HCT116 (cell line): Measurements from ENCODE around the gene REEP3. TPM values are rescaled to one million over a fixed set of nuclear protein-coding genes. Genes with fewer than 3 reads are reported as not detected.

Source experiments
- ATAC-seq: fragments of 200-7000 bp; cut with Tn5 transposase; 2 replicates; pipeline ENCODE4 v1.9.1; 2020; ENCODE audit warnings: mild to moderate bottlenecking, moderate library complexity
- BruUV-seq: library from RNA; stranded (reverse); fragments of 400-500 nt; replicated peaks from 2 replicates; lab custom pipeline; 2021; lab: Mats Ljungman, UMichigan
- CTCF ChIA-PET: fragments of 300-600 bp; sonication (Branson Sonifier 250); formaldehyde crosslinking; loops from one replicate; lab custom pipeline; 2021; ENCODE audit warnings: antibody characterized with exemption; lab: Charles Lee
- POLR2A ChIA-PET: fragments of 300-600, 350-600 bp; sonication (Branson Sonifier 250); formaldehyde crosslinking; loops from one replicate; lab custom pipeline; 2021; ENCODE audit warnings: antibody characterized with exemption; lab: Charles Lee
- RAD21 ChIA-PET, 2 experiments: fragments of 300-600 bp; sonication (Branson Sonifier 250); formaldehyde crosslinking; loops; one replicate each; lab custom pipeline; 2023; ENCODE audit warnings: low total read pairs in 2 of 2; ENCODE audit not compliant: uncharacterized antibody in 2 of 2, unreplicated experiment in 2 of 2, low non-redundant PET in 1 of 2; lab: Charles Lee
- DNase-seq: peaks from one replicate; pipeline ENCODE4 v3.0.0-alpha.2; 2010; ENCODE audit warnings: low read depth, low spot score
- H2AFZ ChIP-seq: fragments of 200-600 bp; shearing (Covaris generic), sonication (generic); 2 replicates; pipeline ENCODE4 v1.6.1; 2017; ENCODE audit warnings: low read depth, mixed run types, mixed read lengths, antibody characterized with exemption, low read length; ENCODE audit not compliant: poor library complexity, severe bottlenecking
- H3K27ac ChIP-seq: 2 replicates; pipeline ENCODE4 v1.5.1; 2012; ENCODE audit warnings: low read depth, low read length
- H3K27me3 ChIP-seq: fragments of 200-600 bp; sonication (generic); 2 replicates; pipeline ENCODE4 v1.6.1; 2016; ENCODE audit warnings: mixed run types, low read length, mixed read lengths; ENCODE audit not compliant: insufficient read depth
- H3K36me3 ChIP-seq, 2 experiments: fragments of 200-500 bp in 1 of 2; fragments of 200-600 bp in 1 of 2; sonication (Bioruptor generic) in 1 of 2; sonication (generic) in 1 of 2; 2 replicates each; pipeline versions ENCODE4 v1.5.1 to v1.6.1; 2014 to 2016; ENCODE audit warnings: low read length in 2 of 2, inconsistent platforms in 1 of 2, mixed read lengths in 1 of 2, mixed run types in 1 of 2; ENCODE audit not compliant: insufficient read depth in 2 of 2, control insufficient read depth in 1 of 2
- H3K4me1 ChIP-seq, 2 experiments: fragments of 200-600 bp in 1 of 2; sonication (generic) in 1 of 2; 2 replicates each; pipeline versions ENCODE4 v1.5.1 to v1.6.1; 2012 to 2017; ENCODE audit warnings: low read length in 2 of 2, inconsistent platforms in 1 of 2, mild to moderate bottlenecking in 1 of 2, mixed read lengths in 1 of 2, mixed run types in 1 of 2, moderate library complexity in 1 of 2; ENCODE audit not compliant: insufficient read depth in 2 of 2, control insufficient read depth in 1 of 2
- H3K4me2 ChIP-seq: fragments of 200-600 bp; sonication (generic); 2 replicates; pipeline ENCODE4 v1.6.1; 2017; ENCODE audit warnings: mixed run types, low read length, mixed read lengths
- H3K4me3 ChIP-seq, 2 experiments: fragments of 200-600 bp in 1 of 2; sonication (generic) in 1 of 2; replicated peaks in 1 of 2; 2 replicates each; pipeline ENCODE4 v1.5.1; 2011 to 2016; ENCODE audit warnings: low read length in 2 of 2, control low read depth in 1 of 2, low read depth in 1 of 2, mild to moderate bottlenecking in 1 of 2, mixed read lengths in 1 of 2, mixed run types in 1 of 2
- H3K79me2 ChIP-seq: fragments of 200-600 bp; sonication (generic); 2 replicates; pipeline ENCODE4 v1.6.1; 2017; ENCODE audit warnings: mild to moderate bottlenecking, mixed run types, low read length, moderate library complexity, mixed read lengths; ENCODE audit not compliant: insufficient read depth
- H3K9ac ChIP-seq: fragments of 200-600 bp; sonication (generic); 2 replicates; pipeline ENCODE4 v1.6.1; 2016; ENCODE audit warnings: low read length, mixed read lengths
- H3K9me2 ChIP-seq: fragments of 200-600 bp; sonication (generic), shearing (Covaris generic); 2 replicates; pipeline ENCODE4 v1.6.1; 2017; ENCODE audit warnings: mixed run types, mild to moderate bottlenecking, moderate library complexity; ENCODE audit not compliant: insufficient read depth
- H3K9me3 ChIP-seq, 2 experiments: fragments of 200-500 bp in 1 of 2; fragments of 200-600 bp in 1 of 2; sonication (Bioruptor generic) in 1 of 2; sonication (generic) in 1 of 2; 2 replicates each; pipeline ENCODE4 v1.6.1; 2014 to 2017; ENCODE audit warnings: low read length in 2 of 2, mixed read lengths in 2 of 2, inconsistent platforms in 1 of 2, low read depth in 1 of 2, mild to moderate bottlenecking in 1 of 2, mixed run types in 1 of 2, moderate library complexity in 1 of 2; ENCODE audit not compliant: control insufficient read depth in 1 of 2, insufficient read depth in 1 of 2
- H4K20me1 ChIP-seq: fragments of 200-600 bp; sonication (generic), shearing (Covaris generic); 2 replicates; pipeline ENCODE4 v1.6.1; 2017; ENCODE audit warnings: mixed run types, mild to moderate bottlenecking, moderate library complexity; ENCODE audit not compliant: insufficient read depth
- ATF3 ChIP-seq: IDR thresholded peaks from 2 replicates; pipeline ENCODE4 v1.6.1; 2012
- CEBPB ChIP-seq: IDR thresholded peaks from 2 replicates; pipeline ENCODE4 v1.6.1; 2012; ENCODE audit warnings: low read depth
- CTCF ChIP-seq, 3 experiments: fragments of 200-600 bp in 1 of 3; sonication (generic) in 1 of 3; IDR thresholded peaks in 2 of 3; conservative IDR thresholded peaks in 1 of 3; 2 replicates each; pipeline ENCODE4 v1.5.1; 2012 to 2017; ENCODE audit warnings: low read depth in 2 of 3, low read length in 2 of 3, antibody characterized with exemption in 1 of 3, borderline replicate concordance in 1 of 3, control low read depth in 1 of 3, mild to moderate bottlenecking in 1 of 3, mixed read lengths in 1 of 3, mixed run types in 1 of 3, moderate library complexity in 1 of 3; ENCODE audit not compliant: insufficient read depth in 1 of 3
- EGR1 ChIP-seq: IDR thresholded peaks from 2 replicates; pipeline ENCODE4 v1.6.1; 2012; ENCODE audit warnings: low read depth
- EZH2 ChIP-seq: fragments of 200-600 bp; sonication (generic); IDR thresholded peaks from 2 replicates; pipeline ENCODE4 v1.6.1; 2017; ENCODE audit warnings: antibody characterized with exemption, mixed run types
- FOSL1 ChIP-seq: IDR thresholded peaks from 2 replicates; pipeline ENCODE4 v1.6.1; 2012; ENCODE audit warnings: low read depth
- POLR2A ChIP-seq: IDR thresholded peaks from 2 replicates; pipeline ENCODE4 v1.7.0; 2011; ENCODE audit warnings: borderline replicate concordance; ENCODE audit not compliant: insufficient read depth, insufficient read length; ENCODE audit errors: extremely low read depth
- POLR2AphosphoS5 ChIP-seq: IDR thresholded peaks from 2 replicates; pipeline ENCODE4 v1.6.1; 2011; ENCODE audit warnings: mild to moderate bottlenecking, low read depth, low read length, moderate library complexity
- REST ChIP-seq: IDR thresholded peaks from 2 replicates; pipeline ENCODE4 v1.6.1; 2012; ENCODE audit warnings: low read depth
- SIN3A ChIP-seq: IDR thresholded peaks from 2 replicates; pipeline ENCODE4 v1.6.1; 2012; ENCODE audit warnings: low read depth
- SRF ChIP-seq: IDR thresholded peaks from 2 replicates; pipeline ENCODE4 v1.6.1; 2012; ENCODE audit warnings: low read depth
- ZBTB33 ChIP-seq: IDR thresholded peaks from 2 replicates; pipeline ENCODE4 v1.6.1; 2011; ENCODE audit warnings: mild to moderate bottlenecking, low read length, moderate library complexity; ENCODE audit not compliant: insufficient replicate concordance; ENCODE audit errors: extremely low read depth
- ZFX ChIP-seq: fragments of 450-650 bp; IDR thresholded peaks from 2 replicates; pipeline ENCODE4 v1.6.1; 2017
- ZNF274 ChIP-seq: fragments of 200-500 bp; sonication (Bioruptor generic); IDR thresholded peaks from 2 replicates; pipeline ENCODE4 v1.6.1; 2014; ENCODE audit warnings: mild to moderate bottlenecking, low read depth, low read length, inconsistent platforms
- intact Hi-C: fragments of 100-400 bp; cut with micrococcal nuclease; formaldehyde crosslinking; loops from 2 replicates; pipeline ENCODE4 v1.10.0; 2022
- total RNA-seq: library from RNA; stranded (reverse); gene quantifications from one replicate; pipeline ENCODE4 v1.2.1, GENCODE V29; 2021; ENCODE audit not compliant: unreplicated experiment

Gene REEP3
- total RNA-seq, 1 experiment from 2014 or later, result 41.3 TPM

GRCh38 chr10:63629363-63630084 lies 108.3 kb downstream of the REEP3 start (continued):
- TF ChIP-seq REST, result no peak
- TF ChIP-seq, all 23 proteins: peak for 13

GRCh38 chr10:63630085-63630930 lies 109.1 kb downstream of the REEP3 start:
- H3K27me3 ChIP-seq, result no peaks in the 10 kb centered on the region
- H3K9me3 ChIP-seq, result no peaks in the 10 kb centered on the region
- H3K79me2 ChIP-seq, result no peaks in the 10 kb centered on the region
- peak overlapping the region; percentile 46 to 59 for H3K4me3 ChIP-seq
- peak overlapping the region; percentile 29 for H2AFZ ChIP-seq
- ChIA-PET CTCF (interaction anchor here (0.6 to 5.0 kb wide), 9 partner anchors 9 to 470 kb away, joined by 3 to 51 read pairs (median 3); no protein-coding TSS in a partner anchor), POLR2A (interaction anchor here (0.6 to 2.3 kb wide), 9 partner anchors 73 to 361 kb away, joined by 3 to 11 read pairs (median 5); no protein-coding TSS in a partner anchor), RAD21 (interaction anchor here (0.6 to 1.7 kb wide), 5 partner anchors 77 to 463 kb away, joined by 3 to 6 read pairs (median 4); no protein-coding TSS in a partner anchor)
- peak overlapping the region; percentile 73 for H3K9ac ChIP-seq
- intact Hi-C loops, result loop anchor here (5.0 kb wide), 1 partner anchor 137 kb away; no protein-coding TSS in a partner anchor
- peak overlapping the region; percentile 80 for H3K4me2 ChIP-seq
- H3K27ac ChIP-seq, result peak overlapping the region; percentile 94
- BruUV-seq, result no TSS peak
- no peaks in the 10 kb centered on the region for H3K9me2 ChIP-seq
- peaks cover 38 to 48% of the 10 kb centered on the region in 2 experiments for H3K4me1 ChIP-seq
- no peaks in the 10 kb centered on the region for H3K36me3 ChIP-seq
- no peaks in the 10 kb centered on the region for H4K20me1 ChIP-seq
- DNase-seq, result peak; percentile 63
- peak; percentile 72 for ATAC-seq
- TF ChIP-seq ZFX, result no peak
- TF ChIP-seq ZBTB33, result no peak
- no peak for TF ChIP-seq ATF3
- peak; percentile 41; the same call in 1 of the 2 replicates for TF ChIP-seq POLR2AphosphoS5
- no peak for TF ChIP-seq ZNF274
- peak; percentile 81 for TF ChIP-seq EGR1
- TF ChIP-seq EZH2, result no peak
- TF ChIP-seq FOSL1, result no peak
- TF ChIP-seq CTCF (IDR thresholded peaks at IDR 0.05 in 2 of 3, conservative IDR thresholded peaks at IDR 0.05 in 1 of 3; ENCODE audit: borderline replicate concordance in 1 of 3, insufficient read depth in 1 of 3, low read depth in 2 of 3, low read length in 2 of 3), result no peak
- TF ChIP-seq CEBPB, result no peak
- no peak for TF ChIP-seq SRF
- TF ChIP-seq POLR2A, result peak; percentile 28
- TF ChIP-seq SIN3A, result no peak
